OCI-LY3 (cell line): ENCODE data around the gene MAP4K5.

Source experiments
- H2AFZ ChIP-seq: fragments of 200-600, 300-600 bp; shearing (Covaris generic); 2 replicates; pipeline ENCODE4 v1.6.0; 2014; ENCODE audit warnings: antibody characterized with exemption, low read depth, low read length
- H3K27ac ChIP-seq: fragments of 200-600, 300-600 bp; sonication (generic); 2 replicates; pipeline ENCODE4 v1.5.1; 2014; ENCODE audit warnings: mild to moderate bottlenecking, low read length, moderate library complexity, mixed read lengths
- H3K27me3 ChIP-seq: fragments of 200-600, 300-600 bp; sonication (generic); 2 replicates; pipeline ENCODE4 v1.6.1; 2014; ENCODE audit warnings: low read depth, low read length, mixed read lengths
- H3K36me3 ChIP-seq: fragments of 200-600, 300-600 bp; sonication (generic); replicated peaks from 2 replicates; pipeline ENCODE3; 2014; ENCODE audit warnings: low read depth, low read length, mixed read lengths
- H3K4me1 ChIP-seq: fragments of 300-600, 200-600 bp; sonication (generic); 2 replicates; pipeline ENCODE4 v1.6.1; 2014; ENCODE audit warnings: low read length, mixed read lengths
- H3K4me2 ChIP-seq: fragments of 200-600, 300-600 bp; sonication (generic); 2 replicates; pipeline ENCODE4 v1.6.1; 2014; ENCODE audit warnings: low read length, mixed read lengths
- H3K4me3 ChIP-seq: fragments of 300-600, 200-600 bp; sonication (generic); 2 replicates; pipeline ENCODE4 v1.5.1; 2014; ENCODE audit warnings: antibody characterized with exemption, mild to moderate bottlenecking, low read length, moderate library complexity
- H3K79me2 ChIP-seq: fragments of 300-600, 200-600 bp; shearing (Covaris generic); 2 replicates; pipeline ENCODE4 v1.6.1; 2014; ENCODE audit warnings: mild to moderate bottlenecking, low read length, mixed read lengths
- H3K9ac ChIP-seq: fragments of 300-600, 200-600 bp; shearing (Covaris generic); 2 replicates; pipeline ENCODE4 v1.6.0; 2014; ENCODE audit warnings: mild to moderate bottlenecking, low read length, moderate library complexity
- H3K9me3 ChIP-seq: fragments of 200-600, 300-600 bp; shearing (Covaris generic); 2 replicates; pipeline ENCODE4 v1.6.1; 2014; ENCODE audit warnings: low read length, mixed read lengths; ENCODE audit not compliant: insufficient read depth
- H4K20me1 ChIP-seq: fragments of 200-600, 300-600 bp; sonication (generic); 2 replicates; pipeline ENCODE4 v1.6.1; 2016; ENCODE audit warnings: low read length, mixed read lengths; ENCODE audit not compliant: insufficient read depth
- CTCF ChIP-seq: fragments of 200-600, 300-600 bp; sonication (generic); IDR thresholded peaks from 2 replicates; pipeline ENCODE4 v1.5.1; 2014; ENCODE audit warnings: antibody characterized with exemption, low read length, low read depth
- EZH2phosphoT487 ChIP-seq: fragments of 200-600 bp; shearing (Covaris generic); IDR thresholded peaks from 2 replicates; pipeline ENCODE4 v1.6.1; 2018; ENCODE audit warnings: antibody characterized with exemption, mixed run types, low read depth

MAP4K5 gene

GRCh38 chr14:50381008-50381407 lies 151.4 kb downstream of the MAP4K5 start:
- no peak overlapping the region for H3K27ac ChIP-seq
- no peak overlapping the region for H3K4me2 ChIP-seq
- H3K4me1 ChIP-seq, result no peaks in the 10 kb centered on the region
- no peaks in the 10 kb centered on the region for H3K27me3 ChIP-seq
- TF ChIP-seq EZH2phosphoT487 (no peak), CTCF (no peak)
- no peaks in the 10 kb centered on the region for H3K9me3 ChIP-seq
- no peaks in the 10 kb centered on the region for H4K20me1 ChIP-seq
- no peak overlapping the region for H2AFZ ChIP-seq
- H3K4me3 ChIP-seq, result no peak overlapping the region
- no peaks in the 10 kb centered on the region for H3K36me3 ChIP-seq
- H3K9ac ChIP-seq, result no peak overlapping the region
- no peaks in the 10 kb centered on the region for H3K79me2 ChIP-seq

- Histone ChIP-seq H3K4me2 (no peak overlapping the region), H4K20me1 (no peaks in the 10 kb centered on the region), H3K9ac (no peak overlapping the region), H2AFZ (no peak overlapping the region), H3K4me1 (no peaks in the 10 kb centered on the region), H3K79me2 (no peaks in the 10 kb centered on the region), H3K36me3 (no peaks in the 10 kb centered on the region), H3K27ac (no peak overlapping the region), H3K27me3 (no peaks in the 10 kb centered on the region), H3K9me3 (no peaks in the 10 kb centered on the region), H3K4me3 (no peak overlapping the region)
- TF ChIP-seq EZH2phosphoT487, result no peak
- no peak for TF ChIP-seq CTCF
These were observed 151.9 kb downstream of the MAP4K5 start for GRCh38 chr14:50380455-50380854.

GRCh38 chr14:50379563-50379962 lies 152.8 kb downstream of the MAP4K5 start:
- H3K79me2 ChIP-seq, result no peaks in the 10 kb centered on the region
- H3K9ac ChIP-seq, result no peak overlapping the region
- no peaks in the 10 kb centered on the region for H3K36me3 ChIP-seq
- no peaks in the 10 kb centered on the region for H4K20me1 ChIP-seq
- H3K4me3 ChIP-seq, result no peak overlapping the region
- no peaks in the 10 kb centered on the region for H3K27me3 ChIP-seq
- TF ChIP-seq CTCF, result no peak
- no peak for TF ChIP-seq EZH2phosphoT487
- H3K4me1 ChIP-seq, result no peaks in the 10 kb centered on the region
- no peak overlapping the region for H3K4me2 ChIP-seq
- no peaks in the 10 kb centered on the region for H3K9me3 ChIP-seq
- H3K27ac ChIP-seq, result no peak overlapping the region
- no peak overlapping the region for H2AFZ ChIP-seq

- H3K9ac ChIP-seq, result no peak overlapping the region
- H3K27me3 ChIP-seq, result 0 out of 2 replicates have a peak, but pooled peaks cover 6% of the 10 kb centered on the region
- H3K4me1 ChIP-seq, result no peaks in the 10 kb centered on the region
- H3K27ac ChIP-seq, result no peak overlapping the region
- no peaks in the 10 kb centered on the region for H4K20me1 ChIP-seq
- no peaks in the 10 kb centered on the region for H3K36me3 ChIP-seq
- no peak for TF ChIP-seq EZH2phosphoT487
- no peak overlapping the region for H2AFZ ChIP-seq
- H3K79me2 ChIP-seq, result no peaks in the 10 kb centered on the region
- H3K9me3 ChIP-seq, result no peaks in the 10 kb centered on the region
- H3K4me3 ChIP-seq, result no peak overlapping the region
- H3K4me2 ChIP-seq, result no peak overlapping the region
These were observed 154.8 kb downstream of the MAP4K5 start for GRCh38 chr14:50377550-50378085.

- Histone ChIP-seq H3K4me3 (no peak overlapping the region), H2AFZ (no peak overlapping the region), H3K79me2 (no peaks in the 10 kb centered on the region), H3K27me3 (0 out of 2 replicates have a peak, but pooled peaks cover 6% of the 10 kb centered on the region), H3K36me3 (no peaks in the 10 kb centered on the region), H3K4me1 (no peaks in the 10 kb centered on the region), H3K9ac (no peak overlapping the region), H3K4me2 (no peak overlapping the region), H3K27ac (no peak overlapping the region), H3K9me3 (no peaks in the 10 kb centered on the region), H4K20me1 (no peaks in the 10 kb centered on the region)
- TF ChIP-seq CTCF, result no peak
- TF ChIP-seq EZH2phosphoT487, result no peak
These were observed 156.6 kb downstream of the MAP4K5 start for GRCh38 chr14:50375760-50376159.
